GM06990 (cell line): ENCODE measurements around the gene ATG16L2.
"Not testable (repeated sequence)": the region's sequence is repeated elsewhere in the genome, so short reads cannot be mapped to it uniquely, and the experiment has no call there.

Experiments
- DNase-seq: peaks from one replicate; pipeline ENCODE4 v3.0.0-alpha.2; 2011; ENCODE audit not compliant: insufficient read length; ENCODE audit errors: extremely low read depth
- H3K27me3 ChIP-seq: replicated peaks from 2 replicates; pipeline ENCODE4 v1.6.0; 2011; ENCODE audit warnings: low read length; ENCODE audit not compliant: control insufficient read depth, insufficient read depth
- H3K36me3 ChIP-seq: 2 replicates; pipeline ENCODE4 v1.5.1; 2011; ENCODE audit warnings: low read length; ENCODE audit not compliant: control insufficient read depth, insufficient read depth
- H3K4me3 ChIP-seq: replicated peaks from 2 replicates; pipeline ENCODE4 v1.5.1; 2011; ENCODE audit warnings: low read depth, mild to moderate bottlenecking, control low read depth, low read length
- CTCF ChIP-seq: IDR thresholded peaks from 2 replicates; pipeline ENCODE4 v1.5.1; 2011; ENCODE audit warnings: low read length, control low read depth, mild to moderate bottlenecking, inconsistent platforms; ENCODE audit not compliant: insufficient read depth, poor library complexity, severe bottlenecking

ATG16L2 gene

GRCh38 chr11:72793425-72794367, 20.5 kb upstream of the ATG16L2 start, which contains the start of gene STARD10:
STARD10 (minus strand) TSS chr11:72794047; CDS start chr11:72781181, 12,866 bp downstream.
- Histone ChIP-seq H3K36me3 (no peaks in the 10 kb centered on the region), H3K27me3 (no peaks in the 10 kb centered on the region), H3K4me3 (peak within 1 kb of the TSS; percentile 82)
- peak; percentile 98 for TF ChIP-seq CTCF
- DNase-seq: peak; percentile 97

- no peaks in the 10 kb centered on the region for H3K36me3 ChIP-seq
- no peak overlapping the region for H3K4me3 ChIP-seq
- no peak for TF ChIP-seq CTCF
- DNase-seq: no peak
- no peaks in the 10 kb centered on the region for H3K27me3 ChIP-seq
These were observed 15.8 kb upstream of the ATG16L2 start for GRCh38 chr11:72798361-72798760.

- H3K4me3 ChIP-seq: no peak overlapping the region
- no peak for TF ChIP-seq CTCF
- DNase-seq: no peak
- H3K27me3 ChIP-seq: no peaks in the 10 kb centered on the region
- H3K36me3 ChIP-seq: no peaks in the 10 kb centered on the region
These were observed 14.8 kb upstream of the ATG16L2 start for GRCh38 chr11:72799441-72799840.

GRCh38 chr11:72802822-72803221, 11.4 kb upstream of the ATG16L2 start:
- H3K4me3 ChIP-seq: no peak overlapping the region
- no peaks in the 10 kb centered on the region for H3K27me3 ChIP-seq
- DNase-seq: no peak
- no peak for TF ChIP-seq CTCF
- no peaks in the 10 kb centered on the region; the same call in 1 of the 2 replicates for H3K36me3 ChIP-seq

GRCh38 chr11:72805216-72805615, 9.0 kb upstream of the ATG16L2 start:
- DNase-seq: no peak
- TF ChIP-seq CTCF: no peak
- Histone ChIP-seq H3K4me3 (no peak overlapping the region), H3K27me3 (no peaks in the 10 kb centered on the region), H3K36me3 (peaks cover 6% of the 10 kb centered on the region)

- DNase-seq, H3K4me3 ChIP-seq, H3K27me3 ChIP-seq, H3K36me3 ChIP-seq: not testable (repeated sequence)
These were observed 7.8 kb upstream of the ATG16L2 start for GRCh38 chr11:72806378-72806777.
